Psoas muscle (tissue), 8 donors: ENCODE data around the gene HMBS. TPM values are rescaled to one million over a fixed set of nuclear protein-coding genes. Genes with fewer than 3 reads are reported as not detected.
"Not testable (repeated sequence)": the region's sequence is repeated elsewhere in the genome, so short reads cannot be mapped to it uniquely, and the experiment has no call there.

Experiments
- ATAC-seq, 4 donors: fragments of 200-7000 bp; cut with Tn5 transposase; one replicate each; pipeline ENCODE4 v1.9.1; 2020; ENCODE audit warnings: moderate library complexity in 3 of 4, mild to moderate bottlenecking in 2 of 4
- DNase-seq, 2 donors: peaks; one replicate each; pipeline ENCODE4 v3.0.0-alpha.2; 2020
- H3K27ac ChIP-seq: fragments of 200-600 bp; one replicate; pipeline ENCODE4 v1.8.0; 2022
- H3K27me3 ChIP-seq, 3 donors: fragments of 200-600 bp in 1 of 3; one replicate each; pipeline versions ENCODE4 v1.6.1 to v1.8.0; 2013 to 2022; ENCODE audit warnings: low read length in 2 of 3, mild to moderate bottlenecking in 2 of 3, moderate library complexity in 1 of 3; ENCODE audit not compliant: insufficient read depth in 3 of 3
- H3K36me3 ChIP-seq, 2 donors: fragments of 200-600 bp in 1 of 2; one replicate each; pipeline versions ENCODE4 v1.6.1 to v1.8.0; 2013 to 2022; ENCODE audit warnings: low read depth in 1 of 2, mild to moderate bottlenecking in 1 of 2, moderate library complexity in 1 of 2; ENCODE audit not compliant: insufficient read depth in 1 of 2
- H3K4me1 ChIP-seq: fragments of 200-600 bp; one replicate; pipeline ENCODE4 v1.8.0; 2022
- H3K4me3 ChIP-seq: fragments of 200-600 bp; one replicate; pipeline ENCODE4 v1.8.0; 2022; ENCODE audit warnings: mild to moderate bottlenecking
- H3K9me3 ChIP-seq: fragments of 200-600 bp; one replicate; pipeline ENCODE4 v1.8.0; 2022
- WGBS, 3 donors: extraction: QIAGEN DNeasy Blood & Tissue Kit; methylation state at CpG; one replicate each; pipeline versions ENCODE4 v1.1.6 to v1.1.7; 2013; 5-methylcytosine and 5-hydroxymethylcytosine counted together
- intact Hi-C, 2 donors: fragments of 100-400 bp; cut with DNase I; formaldehyde crosslinking; loops; one replicate each; pipeline versions ENCODE4 v1.11.0 to v1.14.2; 2022
- polyA plus RNA-seq, 3 donors: library from polyadenylated mRNA; stranded (reverse); fragments of 200-250 nt; gene quantifications; one replicate each; pipeline ENCODE4 v1.2.3, GENCODE V29; 2013
- total RNA-seq, 4 donors: library from RNA; stranded (reverse); fragmentation: NEBNext Ultra II Directional in 2 of 4; extraction: Animal tissue kit (Norgen Biotek cat#: 25700) in 2 of 4; gene quantifications; one replicate each; pipeline versions ENCODE4 v1.2.1 to v1.2.4, GENCODE V29; 2021 to 2023
- TF ChIP-seq, protein P1 (sequence below): fragments of 200-600 bp; IDR thresholded peaks from one replicate; pipeline ENCODE4 v1.8.0; 2022; ENCODE audit warnings: antibody characterized with exemption
- donor health status: healthy with polysubstance abuse.
- donor health status: DM: no; HTN: no; CAD: no; lungs with moderate emphysema.
- donor health status: Bipolar disorder and iron deficiency.
- donor health status: healthy.
- donor health status: DM: yes; HTN: yes; CAD: no.
- donor health status: DM: no; HTN: no; CAD: no.
- donor health status: DM: no; HTN: no; CAD: no.
- donor health status: DM: yes; HTN: yes; CAD: no.

HMBS gene
- total and polyA plus RNA-seq, 7 donors = 18.1 to 45.3 (median 33.3) TPM

DNA sequence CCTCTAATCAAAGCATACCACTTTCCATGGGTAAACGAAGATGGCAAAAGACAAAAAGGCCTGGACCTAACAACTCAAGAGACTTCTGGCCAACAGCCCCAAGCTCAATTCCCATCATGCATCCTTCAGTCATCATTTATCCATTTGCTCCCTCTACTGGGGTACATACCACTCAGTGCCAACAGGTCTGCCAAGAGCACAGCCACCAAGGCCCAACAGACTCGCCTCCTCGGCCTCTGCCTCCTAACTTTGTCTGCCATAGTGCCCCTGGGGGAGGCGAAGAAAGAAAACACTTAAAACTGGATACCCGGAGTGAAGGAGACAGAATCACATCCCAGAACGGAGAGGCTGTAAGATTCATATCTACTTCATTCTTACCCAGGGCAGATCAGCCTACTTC is 28.8 kb upstream of the HMBS start:
- ATAC-seq (no peak), DNase-seq (no peak)
- no peak overlapping the region for H3K27ac ChIP-seq
- peaks cover 6 to 48% of the 10 kb centered on the region in 2 donors for H3K36me3 ChIP-seq
- no peaks in the 10 kb centered on the region for H3K9me3 ChIP-seq
- TF ChIP-seq, protein P1, sequence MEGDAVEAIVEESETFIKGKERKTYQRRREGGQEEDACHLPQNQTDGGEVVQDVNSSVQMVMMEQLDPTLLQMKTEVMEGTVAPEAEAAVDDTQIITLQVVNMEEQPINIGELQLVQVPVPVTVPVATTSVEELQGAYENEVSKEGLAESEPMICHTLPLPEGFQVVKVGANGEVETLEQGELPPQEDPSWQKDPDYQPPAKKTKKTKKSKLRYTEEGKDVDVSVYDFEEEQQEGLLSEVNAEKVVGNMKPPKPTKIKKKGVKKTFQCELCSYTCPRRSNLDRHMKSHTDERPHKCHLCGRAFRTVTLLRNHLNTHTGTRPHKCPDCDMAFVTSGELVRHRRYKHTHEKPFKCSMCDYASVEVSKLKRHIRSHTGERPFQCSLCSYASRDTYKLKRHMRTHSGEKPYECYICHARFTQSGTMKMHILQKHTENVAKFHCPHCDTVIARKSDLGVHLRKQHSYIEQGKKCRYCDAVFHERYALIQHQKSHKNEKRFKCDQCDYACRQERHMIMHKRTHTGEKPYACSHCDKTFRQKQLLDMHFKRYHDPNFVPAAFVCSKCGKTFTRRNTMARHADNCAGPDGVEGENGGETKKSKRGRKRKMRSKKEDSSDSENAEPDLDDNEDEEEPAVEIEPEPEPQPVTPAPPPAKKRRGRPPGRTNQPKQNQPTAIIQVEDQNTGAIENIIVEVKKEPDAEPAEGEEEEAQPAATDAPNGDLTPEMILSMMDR = no peak
- H3K27me3 ChIP-seq = no peaks in the 10 kb centered on the region
- intact Hi-C loops = no loop called here
- 46 to 55% (median 54%) methylated on average over 6 of the region's 6 CpGs for WGBS, 3 donors
- peaks cover 17% of the 10 kb centered on the region for H3K4me1 ChIP-seq
- H3K4me3 ChIP-seq = peak overlapping the region; percentile 92

DNA sequence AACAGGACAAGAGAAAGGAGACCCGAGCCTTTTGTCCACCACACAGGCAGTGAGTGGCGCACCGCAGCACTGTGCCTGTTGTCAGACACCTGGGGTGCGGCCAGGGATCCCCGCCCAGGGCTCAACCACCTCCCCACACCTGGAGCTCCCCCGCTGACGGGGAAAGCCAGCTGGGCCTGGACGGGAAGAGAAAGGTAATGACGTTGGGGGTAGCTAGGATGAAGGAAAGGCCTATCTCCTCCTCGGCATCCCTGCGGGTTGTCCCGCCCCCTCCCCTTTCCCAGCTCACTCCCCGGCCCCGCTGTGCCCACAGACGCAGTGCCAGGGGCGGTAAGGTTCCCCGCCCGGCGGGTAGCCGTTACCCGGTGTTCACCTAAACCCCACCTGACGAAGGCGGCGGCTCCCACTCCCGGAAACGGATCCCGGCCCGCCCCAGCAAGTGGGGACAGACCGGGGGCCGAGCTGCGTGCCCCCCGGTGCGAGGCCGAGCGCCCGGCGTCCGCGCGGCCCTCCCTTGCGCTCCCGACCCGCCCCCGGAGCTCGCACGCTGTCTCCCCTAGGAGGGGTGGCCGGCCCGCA is 28.2 kb upstream of the HMBS start:
- 0 to 1% (median 1%) methylated on average over 18 to 48 of the region's 48 CpGs for WGBS, 3 donors
- Histone ChIP-seq H3K4me3 (peak overlapping the region; percentile 92), H3K9me3 (no peaks in the 10 kb centered on the region), H3K27me3 (no peaks in the 10 kb centered on the region), H3K27ac (peak overlapping the region; percentile 84), H3K4me1 (peaks cover 17% of the 10 kb centered on the region), H3K36me3 (peaks cover 6 to 47% of the 10 kb centered on the region in 2 donors)
- TF ChIP-seq, protein P1 = no peak
- ATAC-seq (peak; percentile 5 to 16 (median 10)), DNase-seq (peak in 1 of 2 donors; percentile 64)
- intact Hi-C loops = no loop called here

DNA sequence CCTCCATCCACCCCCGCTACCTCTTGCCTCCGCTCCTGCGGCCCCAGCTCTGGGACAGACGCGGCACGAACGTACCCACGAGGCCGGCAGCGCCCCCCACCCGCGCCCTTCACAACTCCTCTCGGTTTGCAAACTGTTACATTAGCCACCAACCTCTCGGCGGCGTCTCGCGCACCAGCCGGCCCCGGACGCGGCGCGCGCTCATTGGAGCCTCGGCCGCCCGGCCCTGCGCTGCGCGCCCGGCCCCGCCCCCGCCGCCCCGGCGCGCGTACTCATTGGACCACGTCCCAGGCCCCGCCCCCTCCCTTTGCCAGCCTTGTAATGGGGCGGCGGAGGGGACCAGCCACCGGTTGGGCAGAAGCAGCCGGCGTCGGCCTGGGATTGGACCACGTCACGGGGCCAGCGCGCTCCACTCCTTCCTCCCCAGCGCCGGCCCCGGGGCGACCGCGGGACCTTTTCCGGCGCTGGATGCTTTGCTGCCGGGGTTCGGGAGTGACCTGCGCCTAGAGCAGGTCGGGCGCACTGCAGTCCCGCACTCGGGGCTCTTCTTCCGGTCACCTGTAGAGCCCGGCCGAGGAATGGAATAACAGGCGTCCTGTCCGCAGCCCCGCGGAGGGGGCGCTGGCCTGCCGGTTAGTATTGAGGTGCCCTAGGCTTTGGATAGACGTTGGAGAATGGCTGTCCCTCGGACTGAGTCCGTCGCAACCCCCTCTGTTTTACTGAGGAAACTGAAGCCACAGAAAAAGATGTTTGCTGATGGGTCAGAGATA is 27.5 kb upstream of the HMBS start, which contains the start of gene HYOU1:
Gene HYOU1 (minus strand): TSS at position 206 of the 770 bp plus-strand sequence. CDS start 1,045 bp downstream, outside the sequence.
- TF ChIP-seq, protein P1 = no peak
- DNase-seq (peak; percentile 99), ATAC-seq (peak; percentile 96 to 98 (median 97))
- Histone ChIP-seq H3K4me1 (peaks cover 17% of the 10 kb centered on the region), H3K36me3 (peaks cover 6 to 44% of the 10 kb centered on the region in 2 donors), H3K27ac (peak within 1 kb of the TSS; percentile 84), H3K27me3 (no peaks in the 10 kb centered on the region), H3K4me3 (peak within 1 kb of the TSS; percentile 92), H3K9me3 (no peaks in the 10 kb centered on the region)
- 0 to 1% (median 0%) methylated on average over 53 to 79 of the region's 79 CpGs for WGBS, 3 donors
- intact Hi-C loops = no loop called here

DNA sequence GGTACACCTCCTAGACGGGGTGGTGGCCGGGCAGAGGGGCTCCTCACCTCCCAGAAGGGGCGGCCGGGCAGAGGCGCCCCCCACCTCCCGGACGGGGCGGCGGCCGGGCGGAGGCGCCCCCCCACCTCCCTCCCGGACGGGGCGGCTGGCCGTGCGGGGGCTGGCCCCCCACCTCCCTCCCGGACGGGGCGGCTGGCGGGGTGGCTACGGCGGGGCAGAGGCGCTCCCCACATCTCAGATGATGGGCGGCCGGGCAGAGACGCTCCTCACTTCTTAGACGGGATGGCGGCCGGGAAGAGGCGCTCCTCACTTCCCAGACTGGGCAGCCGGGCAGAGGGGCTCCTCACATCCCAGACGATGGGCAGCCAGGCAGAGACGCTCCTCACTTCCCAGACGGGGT is 25.6 kb upstream of the HMBS start:
- peaks cover 24% of the 10 kb centered on the region for H3K4me1 ChIP-seq
- H3K27ac ChIP-seq, intact Hi-C loops, DNase-seq, H3K4me3 ChIP-seq, H3K27me3 ChIP-seq, H3K9me3 ChIP-seq, ATAC-seq: not testable (repeated sequence)
- H3K36me3 ChIP-seq = peaks cover 3 to 24% of the 10 kb centered on the region in 2 donors
- 82 to 88% (median 88%) methylated on average over 15 to 29 of the region's 35 CpGs for WGBS, 3 donors

DNA sequence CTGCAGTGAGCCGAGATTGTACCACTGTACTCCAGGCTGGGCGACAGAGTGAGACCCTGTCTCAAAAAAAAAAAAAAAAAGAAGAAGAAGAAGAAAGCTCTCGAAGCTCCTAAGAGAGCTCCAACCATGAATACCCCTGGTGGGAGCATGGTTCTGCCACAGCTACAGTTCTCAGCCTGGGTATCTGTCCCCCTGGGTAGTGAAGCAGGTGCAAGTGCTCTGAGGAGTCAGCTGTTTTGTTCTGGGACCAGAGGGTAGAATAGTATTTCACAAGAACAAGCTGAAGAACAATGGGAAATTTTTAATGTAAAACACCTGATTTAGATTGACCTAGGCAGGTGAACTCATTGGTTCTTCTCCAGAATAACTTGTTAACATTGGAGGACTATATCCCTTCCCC is 23.4 kb upstream of the HMBS start:
- H3K4me1 ChIP-seq = peaks cover 24% of the 10 kb centered on the region
- H3K27ac ChIP-seq = no peak overlapping the region
- no peak overlapping the region for H3K4me3 ChIP-seq
- ATAC-seq = no peak
- peaks cover 0 to 23% of the 10 kb centered on the region in 2 donors for H3K36me3 ChIP-seq
- DNase-seq = no peak
- WGBS, 3 donors = 87 to 92% (median 89%) methylated on average over 3 of the region's 3 CpGs
- intact Hi-C loops = no loop called here
- H3K9me3 ChIP-seq = no peaks in the 10 kb centered on the region
- TF ChIP-seq, protein P1 = no peak
- no peaks in the 10 kb centered on the region for H3K27me3 ChIP-seq
